GM12892 (cell line): ENCODE data around the gene KIF9.
"Not testable (repeated sequence)": the region's sequence is repeated elsewhere in the genome, so short reads cannot be mapped to it uniquely, and the experiment has no call there.

Experiments used
- POLR2A ChIP-seq: IDR thresholded peaks from 2 replicates; pipeline ENCODE4 v1.6.1; 2011; ENCODE audit warnings: low read depth, low read length, control low read depth
- POLR2AphosphoS5 ChIP-seq: IDR thresholded peaks from 2 replicates; pipeline ENCODE4 v1.6.1; 2011; ENCODE audit warnings: low read depth, low read length, control low read depth
- TAF1 ChIP-seq: IDR thresholded peaks from 2 replicates; pipeline ENCODE4 v1.6.1; 2011; ENCODE audit warnings: low read depth, mild to moderate bottlenecking, control low read depth, low read length, borderline replicate concordance

DNA sequence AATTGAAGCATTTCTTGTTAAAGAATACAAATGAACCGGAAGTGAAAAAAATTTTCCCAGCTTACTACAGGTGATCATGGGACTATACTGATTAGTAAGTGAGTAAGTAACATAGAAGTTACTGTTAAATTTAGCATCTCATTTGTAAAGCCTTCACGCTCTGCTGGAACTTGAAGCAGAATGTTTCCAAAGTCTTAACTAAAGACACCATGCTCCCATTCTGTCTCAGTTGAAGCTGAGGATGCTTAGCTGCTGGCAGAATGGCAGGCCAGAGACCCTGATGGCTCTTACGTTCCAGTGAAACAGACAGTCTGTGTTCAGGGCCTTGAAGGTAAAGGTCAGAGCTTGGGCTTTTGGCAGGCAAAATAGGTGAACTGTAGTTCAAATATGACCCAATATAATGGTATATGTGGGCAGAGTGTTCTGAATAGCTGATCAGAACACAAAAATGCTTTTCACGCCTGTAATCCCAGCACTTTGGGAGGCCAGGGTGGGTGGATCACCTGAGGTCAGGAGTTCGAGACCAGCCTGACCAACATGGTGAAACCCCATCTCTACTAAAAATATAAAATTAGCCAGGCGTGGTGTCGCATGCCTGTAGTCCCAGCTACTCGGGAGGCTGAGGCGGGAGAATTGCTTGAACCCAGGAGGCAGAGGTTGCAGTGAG lies 9.3 kb upstream of the KIF9 start:
- not testable (repeated sequence) for TF ChIP-seq TAF1, POLR2AphosphoS5, POLR2A
